ENCODE measurements around the gene HGFAC.

GRCh38 chr4:3498407-3498806, 56.6 kb downstream of the HGFAC start:
- TF ChIP-seq CTCF (IDR thresholded peaks at IDR 0.05) (no peak), REST (IDR thresholded peaks at IDR 0.05; ENCODE audit: low read depth, low read length) (no peak), POLR2AphosphoS5 (IDR thresholded peaks at IDR 0.05; ENCODE audit: low read depth, low read length) (no peak), RFX5 (IDR thresholded peaks at IDR 0.05; ENCODE audit: low read length) (no peak), SIN3A (IDR thresholded peaks at IDR 0.05; ENCODE audit: borderline replicate concordance, low read depth, low read length) (no peak), ZBTB33 (IDR thresholded peaks at IDR 0.05; ENCODE audit: borderline replicate concordance, low read depth) (no peak), ELF1 (IDR thresholded peaks at IDR 0.05) (no peak), MEF2A (IDR thresholded peaks at IDR 0.05; ENCODE audit: borderline replicate concordance, low read depth) (no peak), RCOR1 (IDR thresholded peaks at IDR 0.05; ENCODE audit: low read length) (no peak), SMC3 (IDR thresholded peaks at IDR 0.05; ENCODE audit: low read depth, low read length) (no peak), USF2 (IDR thresholded peaks at IDR 0.05; ENCODE audit: borderline replicate concordance, low read depth, low read length) (no peak), GATA2 (CRISPR knock-in tag; IDR thresholded peaks at IDR 0.05) (no peak), TAF1 (IDR thresholded peaks at IDR 0.05; ENCODE audit: borderline replicate concordance, low read depth, low read length) (no peak)
